Measurements from ENCODE around the gene LRRC43. TPM values are rescaled to one million over a fixed set of nuclear protein-coding genes. Genes with fewer than 3 reads are reported as not detected.

LRRC43 gene
- total and polyA plus RNA-seq, 2 of the 4 experiments (the other 2 are of a cell fraction), result 0.26 to 0.36 TPM

- H3K56ac ChIP-seq (ENCODE audit: extremely low read depth, insufficient read depth, low read length), result no peak overlapping the region
- no peak for ATAC-seq (ENCODE audit: low read depth)
- peaks cover 22% of the 10 kb centered on the region for H3K36me3 ChIP-seq (ENCODE audit: control insufficient read depth, insufficient read depth, low read length)
- intact Hi-C loops (cut with micrococcal nuclease) (no loop called here), dilution Hi-C loops (cut with HindIII; ENCODE audit: low sequenced_read_pairs, unreplicated experiment) (no loop called here), in situ Hi-C loops (cut with MboI; ENCODE audit: low sequenced_read_pairs) (no loop called here)
- peaks cover 4% of the 10 kb centered on the region; the same call in 1 of the 2 replicates for H3K9me1 ChIP-seq (ENCODE audit: insufficient read depth, low read length)
- H2AK5ac ChIP-seq (ENCODE audit: low read depth, low read length), result no peak overlapping the region
- H3K4me1 ChIP-seq (ENCODE audit: control insufficient read depth, insufficient read depth, low read length), result no peaks in the 10 kb centered on the region
- H2BK20ac ChIP-seq (ENCODE audit: low read depth, low read length), result no peak overlapping the region
- no peak overlapping the region for H3K4me2 ChIP-seq (ENCODE audit: low read depth, low read length)
- H3K79me1 ChIP-seq (ENCODE audit: low read depth in 1 of 2, low read length in 2 of 2), result no peaks in the 10 kb centered on the region
- no peak overlapping the region for H3K18ac ChIP-seq (ENCODE audit: low read depth, low read length)
- H2BK5ac ChIP-seq (ENCODE audit: low read depth, low read length, poor library complexity, severe bottlenecking), result no peak overlapping the region
- no peak overlapping the region for H4K5ac ChIP-seq (ENCODE audit: low read depth, low read length)
- no peak overlapping the region for H4K8ac ChIP-seq (ENCODE audit: low read depth in 2 of 2, low read length in 2 of 2)
- no peak overlapping the region for H2AK9ac ChIP-seq (replicated peaks; ENCODE audit: low read depth, low read length, poor library complexity)
- H2BK15ac ChIP-seq (ENCODE audit: low read depth, low read length), result no peak overlapping the region
- no peak overlapping the region for H3K27ac ChIP-seq (ENCODE audit: insufficient read depth, low read length)
- BruUV-seq (replicated peaks), result no TSS peak
- no peak overlapping the region for H2AFZ ChIP-seq (replicated peaks; ENCODE audit: low read length, poor library complexity)
- no peak overlapping the region for H3K23ac ChIP-seq (ENCODE audit: low read depth, low read length)
- no peaks in the 10 kb centered on the region for H3K9me3 ChIP-seq (ENCODE audit: control insufficient read depth, insufficient read depth, low read length)
- H4K20me1 ChIP-seq (ENCODE audit: insufficient read depth, low read length), result no peaks in the 10 kb centered on the region
- H3K4me3 ChIP-seq (ENCODE audit: insufficient read depth, low read depth, low read length), result no peak overlapping the region
- CTCF ChIA-PET, result no interaction called here
- POLR2A ChIA-PET (ENCODE audit: unreplicated experiment), result no interaction called here
- H3K4ac ChIP-seq (ENCODE audit: low read depth, low read length), result no peak overlapping the region
- H2BK120ac ChIP-seq (ENCODE audit: low read depth, low read length), result no peak overlapping the region
- H3K9ac ChIP-seq (ENCODE audit: low read depth, low read length), result no peak overlapping the region
- TF ChIP-seq USF2 (IDR thresholded peaks at IDR 0.05; ENCODE audit: low read depth, low read length) (no peak), POLR2A (IDR thresholded peaks at IDR 0.05; ENCODE audit: low read depth, low read length) (no peak), MAZ (IDR thresholded peaks at IDR 0.05; ENCODE audit: borderline replicate concordance, low read depth, low read length) (no peak), CTCF (conservative IDR thresholded peaks at IDR 0.05; ENCODE audit: low read depth, low read length) (no peak), MAFK (IDR thresholded peaks at IDR 0.05; ENCODE audit: low read depth, low read length) (no peak), MXI1 (IDR thresholded peaks at IDR 0.05; ENCODE audit: borderline replicate concordance, low read depth, low read length) (no peak), ELK1 (IDR thresholded peaks at IDR 0.05; ENCODE audit: borderline replicate concordance, low read depth, low read length) (no peak), BHLHE40 (IDR thresholded peaks at IDR 0.05; ENCODE audit: low read depth, low read length) (no peak), CHD1 (IDR thresholded peaks at IDR 0.05; ENCODE audit: low read depth, low read length) (no peak), RAD21 (IDR thresholded peaks at IDR 0.05; ENCODE audit: low read length) (no peak), RCOR1 (IDR thresholded peaks at IDR 0.05; ENCODE audit: insufficient replicate concordance, low read length) (no peak), FOS (IDR thresholded peaks at IDR 0.05; ENCODE audit: low read depth, low read length) (no peak), RFX5 (IDR thresholded peaks at IDR 0.05; ENCODE audit: low read depth, low read length) (no peak), CEBPB (IDR thresholded peaks at IDR 0.05; ENCODE audit: low read depth, low read length) (no peak), SMC3 (IDR thresholded peaks at IDR 0.05; ENCODE audit: low read depth, low read length) (no peak), NFE2L2 (IDR thresholded peaks at IDR 0.05; ENCODE audit: low read depth, low read length) (no peak)
- H3K14ac ChIP-seq (replicated peaks; ENCODE audit: low read depth, low read length), result no peak overlapping the region
- no peak overlapping the region for H4K91ac ChIP-seq (ENCODE audit: insufficient read depth, low read depth, low read length)
- WGBS, 2 experiments (ENCODE audit: extremely low coverage in 2 of 2, insufficient read length in 1 of 2), result no CpG with 5 or more reads among the region's 7 CpGs
- DNase-seq, result no peak
- H3K27me3 ChIP-seq (ENCODE audit: control insufficient read depth, insufficient read depth, low read length), result no peaks in the 10 kb centered on the region
Measured at GRCh38 chr12:122235741-122236140, 52.8 kb downstream of the LRRC43 start.

Data from IMR-90 (cell line).